AG10803 (cell line): Measurements from ENCODE around the gene RGS21.

Experiments used
- DNase-seq: peaks from one replicate; pipeline ENCODE4 v3.0.0; 2010; ENCODE audit warnings: low read depth
- H3K4me3 ChIP-seq: 2 replicates; pipeline ENCODE4 v1.5.1; 2011; ENCODE audit warnings: mild to moderate bottlenecking, low read length, control low read depth
- TF ChIP-seq, protein P1 (sequence below): conservative IDR thresholded peaks from 2 replicates; pipeline ENCODE4 v1.5.1; 2011; ENCODE audit warnings: mild to moderate bottlenecking, low read length, control low read depth, inconsistent platforms

RGS21 gene

DNA sequence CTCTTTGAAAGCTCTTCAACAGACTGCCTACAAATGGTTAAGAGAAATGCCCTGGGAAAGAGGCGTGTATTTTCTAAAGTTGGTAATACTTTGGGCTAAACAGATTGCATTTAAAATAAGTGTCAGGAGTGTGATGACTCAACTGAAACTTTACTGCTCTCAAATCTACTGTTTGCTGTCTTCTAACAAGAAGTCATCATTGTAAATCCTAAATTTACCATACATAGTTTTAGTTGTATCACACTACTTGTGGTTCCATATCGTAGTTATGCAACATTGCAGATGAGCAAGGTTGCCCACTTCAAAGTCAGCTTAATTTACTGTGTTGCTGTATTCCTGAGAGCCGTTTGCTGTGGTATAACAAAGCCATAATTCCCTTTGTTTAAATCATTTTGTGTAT lies 59.6 kb downstream of the RGS21 start:
- H3K4me3 ChIP-seq: no peak overlapping the region
- TF ChIP-seq, protein P1, sequence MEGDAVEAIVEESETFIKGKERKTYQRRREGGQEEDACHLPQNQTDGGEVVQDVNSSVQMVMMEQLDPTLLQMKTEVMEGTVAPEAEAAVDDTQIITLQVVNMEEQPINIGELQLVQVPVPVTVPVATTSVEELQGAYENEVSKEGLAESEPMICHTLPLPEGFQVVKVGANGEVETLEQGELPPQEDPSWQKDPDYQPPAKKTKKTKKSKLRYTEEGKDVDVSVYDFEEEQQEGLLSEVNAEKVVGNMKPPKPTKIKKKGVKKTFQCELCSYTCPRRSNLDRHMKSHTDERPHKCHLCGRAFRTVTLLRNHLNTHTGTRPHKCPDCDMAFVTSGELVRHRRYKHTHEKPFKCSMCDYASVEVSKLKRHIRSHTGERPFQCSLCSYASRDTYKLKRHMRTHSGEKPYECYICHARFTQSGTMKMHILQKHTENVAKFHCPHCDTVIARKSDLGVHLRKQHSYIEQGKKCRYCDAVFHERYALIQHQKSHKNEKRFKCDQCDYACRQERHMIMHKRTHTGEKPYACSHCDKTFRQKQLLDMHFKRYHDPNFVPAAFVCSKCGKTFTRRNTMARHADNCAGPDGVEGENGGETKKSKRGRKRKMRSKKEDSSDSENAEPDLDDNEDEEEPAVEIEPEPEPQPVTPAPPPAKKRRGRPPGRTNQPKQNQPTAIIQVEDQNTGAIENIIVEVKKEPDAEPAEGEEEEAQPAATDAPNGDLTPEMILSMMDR: no peak
- DNase-seq: no peak

DNA sequence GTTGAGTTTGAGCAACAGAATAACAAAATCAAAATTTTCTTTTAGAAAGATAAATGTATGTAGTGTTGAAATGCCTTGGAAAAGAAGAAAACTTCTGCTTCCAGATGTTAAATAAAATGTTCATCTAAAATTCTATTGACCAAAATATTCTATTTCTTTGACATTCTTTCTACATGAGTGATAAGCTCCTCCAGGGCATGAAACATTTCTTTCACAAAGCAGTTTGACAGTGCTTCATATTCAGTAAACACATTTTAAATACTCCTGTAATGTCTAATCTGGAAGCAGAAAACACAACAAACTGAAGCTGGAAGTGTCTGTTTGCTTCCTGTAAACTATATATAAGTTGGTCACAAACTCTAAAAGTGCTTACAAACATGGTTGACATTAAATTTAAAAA lies 61.5 kb downstream of the RGS21 start:
- TF ChIP-seq, protein P1: no peak
- H3K4me3 ChIP-seq: no peak overlapping the region
- no peak for DNase-seq

DNA sequence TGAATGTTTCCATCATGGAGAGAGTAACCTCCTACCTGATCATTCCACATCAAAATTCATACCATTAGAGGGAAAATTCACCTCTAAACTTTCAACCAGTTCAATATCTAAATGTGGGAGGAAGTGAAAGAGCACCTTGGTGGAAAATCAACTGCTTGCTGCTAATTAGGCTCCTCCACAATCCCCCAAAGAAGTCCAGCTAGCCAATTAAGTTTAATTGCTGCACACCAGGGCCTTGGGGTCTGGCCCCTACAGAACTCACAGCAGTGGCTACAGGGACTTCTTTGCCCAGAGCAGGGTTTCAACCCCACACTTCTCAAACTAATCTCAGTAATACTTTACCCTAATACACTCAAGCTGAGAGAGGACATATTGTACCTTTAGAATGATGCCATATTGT lies 62.1 kb downstream of the RGS21 start:
- TF ChIP-seq, protein P1: no peak
- H3K4me3 ChIP-seq: no peak overlapping the region
- no peak for DNase-seq

DNA sequence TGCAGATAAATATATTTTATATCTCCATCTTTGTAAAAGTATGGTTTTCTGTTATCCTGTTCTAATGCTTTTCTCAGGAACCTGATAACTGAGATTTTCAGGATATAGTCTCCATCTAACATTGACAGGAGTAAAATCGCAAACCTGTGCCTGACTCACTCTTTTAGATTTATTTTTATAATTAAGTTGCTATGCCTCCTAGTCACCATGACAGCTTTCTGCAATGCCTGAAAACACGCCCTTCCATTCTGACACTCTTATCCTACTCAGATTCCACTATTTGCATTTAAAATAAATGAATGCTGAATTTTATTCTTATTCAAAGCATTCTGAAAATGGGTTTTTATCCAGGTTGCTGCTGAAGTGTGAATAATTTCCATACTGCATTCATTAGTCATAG lies 62.8 kb downstream of the RGS21 start:
- TF ChIP-seq, protein P1: no peak
- DNase-seq: no peak
- no peak overlapping the region for H3K4me3 ChIP-seq

GRCh38 chr1:192382758-192383157 lies 66.0 kb downstream of the RGS21 start:
- TF ChIP-seq, protein P1: no peak
- no peak overlapping the region for H3K4me3 ChIP-seq
- DNase-seq: no peak

- DNase-seq: no peak
- TF ChIP-seq, protein P1: no peak
These were observed 69.4 kb downstream of the RGS21 start for GRCh38 chr1:192386051-192386650.

GRCh38 chr1:192395211-192395610 lies 78.4 kb downstream of the RGS21 start:
- TF ChIP-seq, protein P1: no peak
- no peak overlapping the region for H3K4me3 ChIP-seq
- DNase-seq: no peak

More at GRCh38 chr1:192386051-192386650, 69.4 kb downstream of the RGS21 start:
- H3K4me3 ChIP-seq: no peak overlapping the region
